IMR-90 (cell line): ENCODE results near the gene STK17A. TPM values are rescaled to one million over a fixed set of nuclear protein-coding genes. Genes with fewer than 3 reads are reported as not detected.
A peak's percentile ranks its signal among the peaks of the same experiment; 100 is the strongest.

Experiments
- ATAC-seq: fragments of 200-7000 bp; cut with Tn5 transposase; 2 replicates; pipeline ENCODE4 v1.9.1; 2020; ENCODE audit warnings: low read depth, mild to moderate bottlenecking, moderate library complexity
- BruUV-seq: library from RNA; stranded (reverse); fragments of 400-500 nt; replicated peaks from 2 replicates; lab custom pipeline; 2021; lab: Mats Ljungman, UMichigan
- CTCF ChIA-PET: fragments of 300-600 bp; formaldehyde crosslinking; extraction: SDS; loops from one replicate; lab custom pipeline; 2021; ENCODE audit warnings: antibody characterized with exemption; lab: Yijun Ruan, JAX
- POLR2A ChIA-PET: fragments of 300-600 bp; sonication (Branson Sonifier 250); formaldehyde crosslinking; loops from one replicate; lab custom pipeline; 2022; ENCODE audit warnings: antibody characterized with exemption; ENCODE audit not compliant: unreplicated experiment; lab: Charles Lee
- DNase-seq: peaks from one replicate; pipeline ENCODE4 v3.0.0; 2013
- H2AFZ ChIP-seq: replicated peaks from 2 replicates; pipeline ENCODE3; 2013; ENCODE audit warnings: low read length, mild to moderate bottlenecking; ENCODE audit not compliant: poor library complexity
- H2AK5ac ChIP-seq: 2 replicates; pipeline ENCODE4 v1.6.1; 2013; ENCODE audit warnings: low read depth, low read length, inconsistent platforms
- H2AK9ac ChIP-seq: replicated peaks from 2 replicates; pipeline ENCODE3; 2013; ENCODE audit warnings: mild to moderate bottlenecking, low read depth, low read length, moderate library complexity; ENCODE audit not compliant: poor library complexity
- H2BK120ac ChIP-seq: 2 replicates; pipeline ENCODE4 v1.6.1; 2013; ENCODE audit warnings: low read depth, low read length, inconsistent platforms
- H2BK15ac ChIP-seq: 3 replicates; pipeline ENCODE4 v1.6.1; 2013; ENCODE audit warnings: low read depth, low read length, inconsistent platforms
- H2BK20ac ChIP-seq: 2 replicates; pipeline ENCODE4 v1.6.1; 2013; ENCODE audit warnings: low read depth, mild to moderate bottlenecking, inconsistent platforms, low read length, moderate library complexity
- H2BK5ac ChIP-seq: 2 replicates; pipeline ENCODE4 v1.6.1; 2013; ENCODE audit warnings: mild to moderate bottlenecking, low read depth, low read length, inconsistent platforms; ENCODE audit not compliant: poor library complexity, severe bottlenecking
- H3K14ac ChIP-seq: replicated peaks from 2 replicates; pipeline ENCODE4 v1.6.1; 2013; ENCODE audit warnings: low read depth, low read length, inconsistent platforms
- H3K18ac ChIP-seq: 2 replicates; pipeline ENCODE4 v1.6.1; 2013; ENCODE audit warnings: low read depth, low read length, control low read depth
- H3K23ac ChIP-seq: 2 replicates; pipeline ENCODE4 v1.6.1; 2013; ENCODE audit warnings: low read depth, low read length, inconsistent platforms
- H3K27ac ChIP-seq: 2 replicates; pipeline ENCODE4 v1.5.1; 2013; ENCODE audit warnings: mild to moderate bottlenecking, control low read depth, low read length; ENCODE audit not compliant: insufficient read depth
- H3K27me3 ChIP-seq: 2 replicates; pipeline ENCODE4 v1.6.1; 2013; ENCODE audit warnings: low read length; ENCODE audit not compliant: control insufficient read depth, insufficient read depth
- H3K36me3 ChIP-seq: 2 replicates; pipeline ENCODE4 v1.6.1; 2013; ENCODE audit warnings: low read length, mixed read lengths; ENCODE audit not compliant: control insufficient read depth, insufficient read depth
- H3K4ac ChIP-seq: 2 replicates; pipeline ENCODE4 v1.6.1; 2013; ENCODE audit warnings: low read depth, low read length, inconsistent platforms
- H3K4me1 ChIP-seq: 2 replicates; pipeline ENCODE4 v1.6.1; 2013; ENCODE audit warnings: low read length, mixed read lengths; ENCODE audit not compliant: control insufficient read depth, insufficient read depth
- H3K4me2 ChIP-seq: 2 replicates; pipeline ENCODE4 v1.6.1; 2013; ENCODE audit warnings: low read depth, mild to moderate bottlenecking, control low read depth, low read length, moderate library complexity
- H3K4me3 ChIP-seq: 2 replicates; pipeline ENCODE4 v1.5.1; 2013; ENCODE audit warnings: low read depth, mild to moderate bottlenecking, control low read depth, low read length, moderate library complexity; ENCODE audit not compliant: insufficient read depth
- H3K56ac ChIP-seq: 2 replicates; pipeline ENCODE4 v1.6.1; 2013; ENCODE audit warnings: low read length, inconsistent platforms; ENCODE audit not compliant: insufficient read depth; ENCODE audit errors: extremely low read depth
- H3K79me1 ChIP-seq, 2 experiments: 2 replicates each; pipeline ENCODE4 v1.6.1; 2013; ENCODE audit warnings: low read length in 2 of 2, inconsistent platforms in 1 of 2, low read depth in 1 of 2
- H3K9ac ChIP-seq: 2 replicates; pipeline ENCODE4 v1.6.1; 2013; ENCODE audit warnings: low read depth, low read length, control low read depth
- H3K9me1 ChIP-seq: 2 replicates; pipeline ENCODE4 v1.6.1; 2013; ENCODE audit warnings: low read length, inconsistent platforms; ENCODE audit not compliant: insufficient read depth
- H3K9me3 ChIP-seq: 2 replicates; pipeline ENCODE4 v1.6.1; 2013; ENCODE audit warnings: low read length; ENCODE audit not compliant: control insufficient read depth, insufficient read depth
- H4K20me1 ChIP-seq: 2 replicates; pipeline ENCODE4 v1.6.1; 2013; ENCODE audit warnings: low read length, inconsistent platforms; ENCODE audit not compliant: insufficient read depth
- H4K5ac ChIP-seq: 2 replicates; pipeline ENCODE4 v1.6.1; 2013; ENCODE audit warnings: mild to moderate bottlenecking, low read depth, low read length, control low read depth
- H4K8ac ChIP-seq, 2 experiments: 2 replicates each; pipeline ENCODE4 v1.6.1; 2013; ENCODE audit warnings: low read depth in 2 of 2, low read length in 2 of 2, control low read depth in 1 of 2, inconsistent platforms in 1 of 2
- H4K91ac ChIP-seq: 2 replicates; pipeline ENCODE4 v1.6.1; 2013; ENCODE audit warnings: low read depth, low read length, inconsistent platforms; ENCODE audit not compliant: insufficient read depth
- BHLHE40 ChIP-seq: fragments of 150-350 bp; IDR thresholded peaks from 2 replicates; pipeline ENCODE4 v1.6.1; 2016; ENCODE audit warnings: mild to moderate bottlenecking, low read depth, low read length
- CEBPB ChIP-seq: IDR thresholded peaks from 2 replicates; pipeline ENCODE4 v1.6.1; 2012; ENCODE audit warnings: low read depth, low read length, improper control_type of control experiment
- CHD1 ChIP-seq: IDR thresholded peaks from 2 replicates; pipeline ENCODE4 v1.6.1; 2012; ENCODE audit warnings: low read depth, low read length, improper control_type of control experiment
- CTCF ChIP-seq: conservative IDR thresholded peaks from 2 replicates; pipeline ENCODE4 v1.5.1; 2012; ENCODE audit warnings: mild to moderate bottlenecking, low read depth, low read length, improper control_type of control experiment
- ELK1 ChIP-seq: fragments of 150-350 bp; IDR thresholded peaks from 2 replicates; pipeline ENCODE4 v1.6.1; 2016; ENCODE audit warnings: low read depth, mild to moderate bottlenecking, low read length, moderate library complexity, borderline replicate concordance
- FOS ChIP-seq: fragments of 150-350 bp; IDR thresholded peaks from 2 replicates; pipeline ENCODE4 v1.6.1; 2016; ENCODE audit warnings: low read depth, low read length
- MAFK ChIP-seq: IDR thresholded peaks from 2 replicates; pipeline ENCODE4 v1.6.1; 2012; ENCODE audit warnings: low read depth, low read length, improper control_type of control experiment
- MAZ ChIP-seq: IDR thresholded peaks from 2 replicates; pipeline ENCODE4 v1.6.1; 2012; ENCODE audit warnings: low read depth, mild to moderate bottlenecking, low read length, improper control_type of control experiment, moderate library complexity, borderline replicate concordance
- MXI1 ChIP-seq: IDR thresholded peaks from 2 replicates; pipeline ENCODE4 v1.6.1; 2012; ENCODE audit warnings: low read depth, mild to moderate bottlenecking, low read length, moderate library complexity, borderline replicate concordance
- NFE2L2 ChIP-seq: fragments of 150-350 bp; IDR thresholded peaks from 2 replicates; pipeline ENCODE4 v1.6.1; 2016; ENCODE audit warnings: low read depth, mild to moderate bottlenecking, low read length
- POLR2A ChIP-seq: IDR thresholded peaks from 2 replicates; pipeline ENCODE4 v1.6.1; 2012; ENCODE audit warnings: mild to moderate bottlenecking, low read depth, low read length
- RAD21 ChIP-seq: IDR thresholded peaks from 2 replicates; pipeline ENCODE4 v1.6.1; 2012; ENCODE audit warnings: low read length, improper control_type of control experiment
- RCOR1 ChIP-seq: IDR thresholded peaks from 2 replicates; pipeline ENCODE4 v1.6.1; 2012; ENCODE audit warnings: mild to moderate bottlenecking, low read length, improper control_type of control experiment; ENCODE audit not compliant: insufficient replicate concordance
- SMC3 ChIP-seq: fragments of 150-350 bp; IDR thresholded peaks from 2 replicates; pipeline ENCODE4 v1.6.1; 2016; ENCODE audit warnings: low read depth, mild to moderate bottlenecking, antibody characterized with exemption, low read length, moderate library complexity
- WGBS, 2 experiments: methylation state at CpG; one replicate each; pipeline versions ENCODE4 v1.1.5 to v1.1.7; 2013; ENCODE audit warnings: missing lambda C conversion rate in 2 of 2; ENCODE audit not compliant: insufficient read length in 1 of 2; ENCODE audit errors: extremely low coverage in 2 of 2; 5-methylcytosine and 5-hydroxymethylcytosine counted together
- dilution Hi-C: fragments of 300-500 bp; cut with HindIII; formaldehyde crosslinking; loops from one replicate; pipeline ENCODE4 v1.14.3; 2018; ENCODE audit warnings: low sequenced_read_pairs; ENCODE audit not compliant: unreplicated experiment
- in situ Hi-C: fragments of 300-500 bp; cut with MboI; formaldehyde crosslinking; loops from 3 replicates; pipeline ENCODE4 v1.14.3; 2019; ENCODE audit warnings: low sequenced_read_pairs, inconsistent platforms, mixed read lengths
- intact Hi-C: fragments of 100-400 bp; cut with micrococcal nuclease; formaldehyde crosslinking; loops from 2 replicates; pipeline ENCODE4 v1.10.0; 2022
- polyA plus RNA-seq, 3 experiments: library from polyadenylated mRNA; depleted of rRNA; stranded (reverse); fragments of >200 nt; gene quantifications; 2 replicates each; pipeline ENCODE4 v1.2.3, GENCODE V29; 2012; ENCODE audit warnings: low replicate concordance in 1 of 3
- total RNA-seq: library from RNA; depleted of rRNA; stranded (reverse); fragments of >200 nt; gene quantifications from 2 replicates; pipeline ENCODE4 v1.2.3, GENCODE V29; 2012

STK17A gene
- total and polyA plus RNA-seq, 2 of the 4 experiments (the other 2 are of a cell fraction), result 40.5 to 50.5 TPM

- no peak overlapping the region for H3K23ac ChIP-seq
- POLR2A ChIA-PET, result no interaction called here
- dilution Hi-C loops, result no loop called here
Observed at GRCh38 chr7:43612599-43613589, 30.0 kb downstream of the STK17A start.

More at GRCh38 chr7:43612599-43613589, 30.0 kb downstream of the STK17A start:
- Histone ChIP-seq H3K27ac (no peak overlapping the region), H3K9me3 (no peaks in the 10 kb centered on the region), H2AFZ (no peak overlapping the region), H3K4me3 (no peak overlapping the region), H3K9ac (no peak overlapping the region), H3K4ac (no peak overlapping the region), H3K79me1 (peaks cover 43 to 72% of the 10 kb centered on the region in 2 experiments), H4K20me1 (peaks cover 41% of the 10 kb centered on the region), H2BK15ac (no peak overlapping the region), H2BK120ac (no peak overlapping the region), H4K8ac (peak overlapping the region in 1 of 2 experiments; percentile 56; a peak in 1 of 4 replicates), H3K4me1 (peaks cover 15% of the 10 kb centered on the region), H2BK20ac (no peak overlapping the region), H3K14ac (no peak overlapping the region), H2BK5ac (no peak overlapping the region), H3K9me1 (peaks cover 17% of the 10 kb centered on the region), H3K36me3 (peaks cover 33% of the 10 kb centered on the region), H2AK9ac (no peak overlapping the region), H4K91ac (no peak overlapping the region), H3K18ac (no peak overlapping the region), H3K56ac (peak overlapping the region; percentile 5; the same call in 1 of the 2 replicates), H3K27me3 (no peaks in the 10 kb centered on the region), H4K5ac (no peak overlapping the region), H2AK5ac (no peak overlapping the region), H3K4me2 (no peak overlapping the region; the same call in 1 of the 2 replicates)
- peak; percentile 60 for ATAC-seq
- peak; percentile 61 for DNase-seq
- CTCF ChIA-PET, result interaction anchor here (2.6 kb wide), 1 partner anchor 30 kb away, joined by 12 read pairs; the partner anchor contains the start of gene STK17A
- BruUV-seq, result no TSS peak
- in situ Hi-C loops (no loop called here), intact Hi-C loops (no loop called here)
- no peak for TF ChIP-seq CHD1
- TF ChIP-seq RAD21, result no peak
- TF ChIP-seq FOS, result no peak
- TF ChIP-seq MAZ, result no peak
- TF ChIP-seq SMC3, result no peak
- no peak for TF ChIP-seq ELK1
- no peak for TF ChIP-seq BHLHE40
- TF ChIP-seq CTCF, result no peak
- TF ChIP-seq POLR2A, result no peak
- TF ChIP-seq CEBPB, result no peak
- no peak for TF ChIP-seq RCOR1
- TF ChIP-seq MXI1, result no peak
- no peak for TF ChIP-seq MAFK
- no peak for TF ChIP-seq NFE2L2
- no CpG with 5 or more reads among the region's 3 CpGs for WGBS, 2 experiments
